Measurements from ENCODE around the gene STX16.
"Not testable (repeated sequence)": the region's sequence is repeated elsewhere in the genome, so short reads cannot be mapped to it uniquely, and the experiment has no call there.

The STX16 gene

DNA sequence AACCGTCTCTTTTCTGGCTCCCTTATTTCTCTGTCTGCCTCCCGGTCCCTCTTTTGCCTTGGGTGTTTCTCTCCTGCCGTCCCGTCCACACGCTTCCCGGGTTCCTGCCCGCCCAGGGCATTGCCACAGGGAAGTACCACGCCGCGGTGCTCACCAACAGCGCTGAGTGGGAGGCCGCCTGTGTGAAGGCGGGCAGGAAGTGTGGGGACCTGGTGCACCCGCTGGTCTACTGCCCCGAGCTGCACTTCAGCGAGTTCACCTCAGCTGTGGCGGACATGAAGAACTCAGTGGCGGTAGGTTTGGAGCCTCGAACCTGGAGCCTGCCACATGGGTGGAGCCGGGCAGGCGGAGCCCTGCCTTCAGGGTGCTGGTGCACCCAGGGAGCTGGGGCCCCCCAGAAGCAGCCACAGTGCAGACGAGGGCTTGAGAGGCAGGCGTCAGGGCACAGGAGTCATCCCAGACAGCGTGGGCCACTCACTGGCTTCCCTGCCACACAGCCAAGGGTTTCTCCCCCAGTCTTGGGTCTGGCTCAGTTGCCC, 62.8 kb downstream of the STX16 start:
- DNase-seq: peak; percentile 11

DNA sequence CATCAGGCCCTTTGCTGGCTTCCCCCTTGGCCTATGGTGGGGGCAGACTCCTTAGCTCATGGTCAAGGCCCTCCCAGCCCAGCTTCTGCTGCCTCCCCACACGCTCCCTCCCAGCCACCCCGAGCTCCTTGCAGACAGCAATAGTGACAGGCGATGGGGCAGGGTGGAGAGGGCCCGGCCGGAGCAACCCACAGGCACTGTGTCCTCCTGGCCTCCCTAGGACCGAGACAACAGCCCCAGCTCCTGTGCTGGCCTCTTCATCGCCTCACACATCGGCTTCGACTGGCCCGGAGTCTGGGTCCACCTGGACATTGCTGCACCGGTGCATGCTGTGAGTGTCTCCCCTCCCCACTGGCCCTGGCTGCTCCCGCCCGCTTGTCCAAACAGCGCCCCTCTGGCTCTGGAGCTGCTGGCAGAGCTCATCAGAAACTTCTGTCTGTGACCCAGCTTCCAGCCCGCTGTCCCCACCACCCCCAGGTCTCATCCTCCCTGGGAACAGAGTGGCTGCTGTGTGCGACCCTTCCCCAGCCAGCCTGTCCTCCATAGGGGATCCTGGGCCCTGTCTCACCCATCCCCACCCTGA, 63.3 kb downstream of the STX16 start:
- DNase-seq: peak; percentile 9

DNA sequence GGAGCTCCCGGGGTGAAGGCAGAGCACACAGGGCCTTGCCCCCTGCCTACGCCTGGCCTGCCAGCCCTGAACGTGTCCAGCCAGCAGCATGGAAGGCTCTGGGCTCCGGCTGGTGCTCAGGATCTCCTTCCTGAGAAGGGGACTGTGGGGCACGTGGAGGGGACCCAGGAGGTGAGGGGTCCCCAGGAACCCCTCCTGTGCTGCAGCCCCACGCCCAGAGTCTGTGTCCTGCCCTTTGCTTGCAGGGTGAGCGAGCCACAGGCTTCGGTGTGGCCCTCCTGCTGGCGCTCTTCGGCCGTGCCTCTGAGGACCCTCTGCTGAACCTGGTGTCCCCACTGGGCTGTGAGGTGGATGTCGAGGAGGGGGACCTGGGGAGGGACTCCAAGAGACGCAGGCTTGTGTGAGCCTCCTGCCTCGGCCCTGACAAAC, 63.9 kb downstream of the STX16 start:
- peak; percentile 4 for DNase-seq

DNA sequence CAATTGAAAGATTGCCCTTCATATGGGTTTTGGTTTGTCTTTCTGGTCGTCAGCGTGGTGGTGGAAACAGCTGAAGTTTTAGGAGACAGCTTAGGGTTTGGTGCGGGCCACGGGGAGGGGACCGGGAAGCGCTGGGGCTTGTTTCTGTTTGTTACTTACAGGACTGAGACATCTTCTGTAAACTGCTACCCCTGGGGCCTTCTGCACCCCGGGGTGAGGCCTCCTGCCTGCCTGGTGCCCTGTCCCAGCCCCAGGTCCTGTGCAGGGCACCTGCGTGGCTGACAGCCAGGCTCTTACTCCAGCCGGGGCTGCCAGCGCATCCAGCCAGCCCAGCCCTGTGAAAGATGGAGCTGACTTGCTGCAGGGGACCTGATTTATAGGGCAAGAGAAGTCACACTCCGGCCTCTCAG, 64.3 kb downstream of the STX16 start:
- no peak for DNase-seq

DNA sequence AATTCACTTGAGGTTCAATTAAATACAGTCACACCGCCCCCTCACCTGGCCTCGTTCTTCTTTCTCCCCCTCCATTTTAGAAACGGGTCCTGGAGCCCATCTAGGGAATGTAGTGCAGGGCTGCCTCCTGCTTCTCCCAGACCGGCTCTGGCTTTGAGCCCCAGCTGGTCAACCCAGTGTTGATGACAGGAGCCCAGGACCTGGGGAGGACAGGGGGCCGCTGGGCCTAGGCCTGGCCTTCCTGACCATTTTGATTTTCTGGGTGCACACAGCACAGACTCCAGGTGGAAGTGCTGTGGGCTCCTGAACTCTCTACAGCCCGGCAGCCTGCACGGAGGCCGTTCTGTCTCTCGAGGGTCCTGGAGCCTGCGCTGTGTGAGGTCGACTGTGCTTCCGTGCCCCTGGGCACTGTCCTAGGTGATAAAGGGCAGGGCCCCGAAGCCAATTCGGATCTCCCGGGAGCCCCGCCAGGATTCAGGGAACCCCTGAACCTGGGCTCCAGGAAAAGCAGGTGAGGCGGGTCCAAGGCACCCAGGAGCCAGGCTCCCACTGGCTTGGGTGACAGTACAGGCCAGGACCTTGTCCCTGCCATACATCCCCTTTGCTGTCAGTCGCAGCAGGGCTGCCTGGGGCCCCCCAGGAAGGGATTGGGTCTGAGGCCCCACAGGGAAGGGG, 64.9 kb downstream of the STX16 start:
- peak; percentile 5 for DNase-seq

DNA sequence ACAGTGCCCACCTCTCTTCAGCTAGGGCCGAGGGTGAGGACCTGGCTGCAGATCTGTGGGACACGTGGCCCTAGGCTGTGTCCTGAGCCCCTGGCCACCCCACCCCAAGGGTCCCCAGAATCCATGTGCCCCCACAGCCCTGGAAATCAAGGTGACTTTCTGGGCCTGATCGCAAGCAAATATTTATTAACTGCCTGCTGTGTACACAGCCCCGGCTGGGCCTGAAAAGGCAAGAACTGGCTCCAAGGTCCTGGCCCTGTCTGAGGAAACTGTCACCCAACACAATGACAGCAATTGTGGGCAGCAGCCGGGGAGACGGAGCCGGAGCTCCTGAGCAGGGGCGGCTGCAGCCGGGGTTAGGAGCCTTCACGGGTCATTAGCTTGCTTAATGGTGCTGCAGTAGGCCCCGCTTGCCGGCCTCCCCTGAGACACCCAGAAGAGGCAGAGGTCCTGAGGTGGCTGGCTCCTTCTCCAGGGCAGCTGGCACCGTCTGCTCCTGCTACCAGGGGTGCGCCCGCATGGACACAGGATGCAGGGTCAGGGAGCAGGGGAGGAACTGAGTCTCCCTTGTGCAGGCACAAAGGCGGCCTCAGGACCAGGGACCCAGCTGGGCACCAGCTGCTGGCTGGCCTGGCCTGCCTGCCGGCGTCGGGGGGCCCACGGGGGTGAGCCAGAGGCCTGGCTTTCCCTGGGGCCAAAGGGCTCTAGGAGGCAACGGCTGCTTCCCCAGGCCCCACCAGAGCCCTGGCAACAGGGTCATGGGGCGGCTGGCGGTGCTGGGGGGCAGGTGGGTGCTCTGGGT, 65.6 kb downstream of the STX16 start:
- DNase-seq: peak; percentile 5

DNA sequence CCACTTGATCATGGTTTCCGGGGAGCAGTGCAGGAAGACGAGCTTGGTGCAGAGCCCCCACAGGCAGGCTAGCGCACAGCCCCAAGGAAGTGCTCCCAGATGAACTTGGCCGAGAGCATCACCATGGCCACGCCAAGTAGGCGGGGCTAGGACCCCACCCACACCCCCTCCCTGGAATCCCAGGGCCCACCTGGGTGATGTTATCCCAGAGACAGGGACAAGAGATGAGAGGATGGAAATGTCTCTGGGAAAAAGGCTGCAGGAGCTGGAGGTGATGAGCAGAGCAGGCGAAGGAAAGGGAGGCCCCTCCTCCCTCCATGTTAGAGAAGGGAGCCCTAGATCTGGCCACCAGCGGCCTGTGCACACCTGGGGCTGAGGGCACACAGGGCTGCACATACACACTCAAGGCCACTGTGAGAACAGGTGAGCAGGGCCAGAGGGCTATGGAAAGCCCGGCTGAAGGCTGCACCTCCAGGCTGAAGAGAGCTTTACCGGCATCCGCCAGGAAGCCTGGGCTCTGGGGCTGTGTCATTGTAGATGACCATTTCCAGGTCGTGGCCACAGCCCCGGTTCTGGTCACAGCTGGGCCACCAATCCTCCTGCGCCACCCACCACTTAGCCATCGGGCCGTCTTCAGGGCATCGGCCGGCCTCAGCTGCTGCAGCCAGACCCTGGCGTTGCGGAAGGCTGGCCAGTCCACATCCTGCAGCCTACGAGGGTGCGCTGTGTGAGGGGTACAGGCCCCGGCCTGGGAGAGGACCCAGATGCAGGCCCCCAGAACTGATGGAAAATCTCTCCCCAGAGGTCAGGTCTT, 66.4 kb downstream of the STX16 start:
- peak; percentile 4 for DNase-seq

DNA sequence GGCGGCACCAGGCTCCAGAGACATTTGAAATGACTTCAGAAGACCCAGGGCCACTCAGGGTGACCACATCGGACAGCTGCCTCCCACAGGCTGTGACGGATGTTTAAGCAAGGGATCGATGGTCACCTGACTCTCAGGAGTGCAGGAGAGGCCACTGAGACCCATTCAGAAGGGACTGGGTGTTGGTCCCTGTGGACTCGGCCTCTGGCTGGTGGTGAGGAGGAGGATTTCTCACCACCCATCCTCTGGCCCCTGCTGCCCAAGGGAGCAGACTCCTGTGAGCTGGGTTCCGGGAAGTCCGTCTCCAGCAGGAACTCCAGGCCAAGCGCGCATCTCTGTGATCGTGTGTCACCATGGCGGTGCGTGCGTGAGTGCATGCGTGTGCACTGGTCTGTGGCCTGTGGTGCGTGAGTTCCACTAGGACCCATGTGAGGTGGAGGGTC, 67.1 kb downstream of the STX16 start:
- DNase-seq: peak; percentile 4

DNA sequence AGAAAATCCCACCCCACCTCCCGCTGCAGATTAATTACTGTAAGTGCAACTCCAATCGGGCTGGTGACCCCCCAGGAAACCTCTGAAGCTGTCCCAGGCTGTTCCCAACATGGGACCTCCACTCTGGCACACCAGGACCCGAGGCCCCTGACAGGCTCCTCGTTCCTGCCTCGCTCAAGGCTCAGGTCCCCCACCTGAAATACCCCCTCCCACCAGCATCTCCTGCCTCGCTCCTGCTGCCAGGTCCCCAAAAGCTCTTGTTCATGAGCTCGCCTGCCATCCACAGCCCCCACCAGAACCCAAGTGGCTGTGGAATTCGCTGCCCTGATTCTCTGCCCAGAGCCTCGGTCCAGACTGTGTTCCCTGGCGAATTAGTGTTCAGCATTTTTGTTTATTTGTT, 67.6 kb downstream of the STX16 start:
- DNase-seq: peak; percentile 4

DNA sequence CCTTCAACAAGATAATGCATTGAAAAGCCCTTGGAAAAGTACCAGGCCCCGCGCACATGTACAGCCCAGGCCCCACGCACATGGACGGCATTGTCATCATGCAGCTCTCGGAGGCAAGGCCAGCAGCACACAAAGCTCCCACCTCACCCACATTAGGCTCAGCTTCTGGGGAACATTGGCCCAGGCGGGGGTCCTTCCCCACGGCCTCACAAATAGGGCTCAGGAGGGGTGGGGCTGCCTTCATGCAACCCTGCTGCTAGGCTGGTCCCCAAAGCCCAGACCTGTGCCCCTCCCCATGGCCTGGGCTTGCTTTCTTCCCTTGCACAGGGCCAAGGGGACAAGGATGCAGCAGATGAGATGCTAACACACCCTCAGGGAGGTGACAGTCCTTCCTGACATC, 68.2 kb downstream of the STX16 start:
- DNase-seq: no peak

DNA sequence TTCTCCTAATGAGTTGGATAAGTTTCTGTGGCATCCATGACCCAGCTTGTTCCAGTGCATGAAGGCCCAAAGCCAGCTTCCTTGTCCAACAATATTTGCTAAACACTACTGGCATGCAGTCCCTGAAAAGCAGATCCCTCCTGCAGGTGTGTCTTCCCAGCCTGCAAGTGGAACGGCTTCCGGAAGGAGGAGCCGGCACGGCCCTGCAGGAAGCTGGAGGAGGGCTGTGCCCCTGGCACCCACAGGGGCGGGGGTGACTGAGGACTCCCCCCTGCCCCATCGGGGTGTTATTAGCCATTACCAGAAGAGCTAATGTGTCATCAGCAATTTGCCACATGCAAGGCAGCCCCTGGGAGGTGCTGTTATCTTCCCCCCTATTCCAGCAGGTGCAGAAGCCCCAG, 68.9 kb downstream of the STX16 start:
- DNase-seq: peak; percentile 9

DNA sequence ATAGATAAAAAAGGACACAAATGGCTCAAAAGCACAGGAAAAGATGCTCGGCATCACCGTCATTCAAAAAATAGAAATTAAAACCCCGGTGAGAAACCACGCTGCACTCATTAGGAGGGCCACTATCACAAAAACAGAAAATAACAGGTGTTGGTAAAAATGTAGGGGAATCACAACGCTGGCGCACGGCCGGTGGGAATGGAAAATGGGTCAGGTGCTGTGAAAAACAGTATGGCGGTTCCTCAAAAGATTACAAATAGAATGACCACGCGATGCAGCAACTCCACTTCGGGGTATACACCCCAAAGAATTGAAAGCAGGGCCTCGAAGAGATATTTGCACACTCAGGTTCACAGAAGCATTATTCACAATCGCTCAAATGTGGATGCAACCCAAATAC, 69.8 kb downstream of the STX16 start:
- no peak for DNase-seq

DNA sequence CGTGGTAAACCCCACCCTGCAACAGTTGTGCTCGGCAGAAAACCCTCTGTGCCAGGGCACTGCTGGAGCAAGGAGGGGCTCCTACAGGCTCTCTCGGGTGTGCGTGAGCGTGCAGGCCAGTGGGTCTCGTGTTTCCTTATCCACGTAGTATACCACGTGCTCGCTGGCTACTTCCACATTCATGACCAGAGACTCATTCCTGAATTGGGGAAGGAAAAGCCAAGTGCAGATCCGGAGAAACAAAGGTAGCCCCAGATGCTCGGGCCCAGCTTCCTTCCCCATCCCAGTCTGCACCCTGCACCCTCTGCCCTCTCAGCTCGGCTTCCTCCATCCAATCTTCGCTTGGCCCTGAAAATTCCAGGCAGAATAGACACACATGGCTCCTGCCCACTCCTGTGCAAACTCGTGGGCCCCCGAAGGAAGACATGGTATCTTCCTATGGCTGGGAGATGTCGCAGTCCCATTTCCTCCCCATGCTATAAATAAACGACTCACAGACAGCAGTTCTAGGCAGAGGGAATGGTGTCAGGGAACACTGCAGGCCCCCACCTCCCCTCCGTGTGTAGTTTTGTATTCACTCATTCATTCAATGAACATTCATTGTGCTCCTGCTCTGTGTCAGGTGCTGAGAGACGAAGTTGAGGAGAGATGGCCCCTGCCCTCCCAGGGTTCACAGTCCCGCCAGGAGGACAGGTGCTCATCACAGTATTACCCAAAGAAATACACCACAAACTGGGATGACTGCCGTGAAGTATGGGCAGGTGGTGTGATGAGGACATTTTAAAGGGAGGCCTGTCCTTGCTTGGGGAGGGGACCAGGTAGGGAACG, 71.1 kb downstream of the STX16 start:
- no peak for DNase-seq

DNA sequence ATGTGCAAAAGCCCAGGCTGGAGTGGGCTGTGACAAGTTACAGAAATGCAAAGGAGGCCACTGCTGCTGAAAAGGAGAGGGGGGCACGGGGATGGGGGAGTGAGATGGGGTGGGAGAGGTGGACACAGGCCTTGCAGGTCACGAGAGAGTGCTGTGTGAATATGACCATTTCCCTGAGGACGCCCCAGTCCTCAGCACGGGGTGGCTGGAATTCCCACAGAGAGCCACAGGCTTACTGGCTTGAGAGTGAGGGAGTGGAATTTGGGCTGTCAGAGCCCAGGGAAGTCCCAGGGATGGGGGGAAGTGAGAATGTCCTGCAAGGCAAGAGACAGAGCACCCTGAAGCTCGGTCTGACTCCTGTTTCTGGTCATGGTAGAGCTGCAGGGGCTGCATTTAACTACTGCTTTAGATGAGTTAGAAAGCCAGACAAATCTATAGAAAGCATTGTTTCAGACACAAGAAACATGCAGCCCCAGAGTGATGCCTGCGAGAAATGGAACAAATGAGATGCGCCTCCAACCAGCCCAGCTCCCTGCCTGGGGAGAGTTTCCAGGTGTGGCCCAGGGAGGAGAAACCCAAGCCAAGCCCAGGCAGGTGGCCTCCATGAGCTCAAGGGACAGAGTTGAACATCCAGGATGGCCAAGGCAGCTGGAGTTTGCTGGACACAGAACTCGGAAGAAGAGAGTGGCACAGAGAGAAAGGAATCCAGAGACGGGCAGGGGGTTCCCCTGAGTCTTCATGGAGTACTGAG, 72.0 kb downstream of the STX16 start:
- DNase-seq: no peak

DNA sequence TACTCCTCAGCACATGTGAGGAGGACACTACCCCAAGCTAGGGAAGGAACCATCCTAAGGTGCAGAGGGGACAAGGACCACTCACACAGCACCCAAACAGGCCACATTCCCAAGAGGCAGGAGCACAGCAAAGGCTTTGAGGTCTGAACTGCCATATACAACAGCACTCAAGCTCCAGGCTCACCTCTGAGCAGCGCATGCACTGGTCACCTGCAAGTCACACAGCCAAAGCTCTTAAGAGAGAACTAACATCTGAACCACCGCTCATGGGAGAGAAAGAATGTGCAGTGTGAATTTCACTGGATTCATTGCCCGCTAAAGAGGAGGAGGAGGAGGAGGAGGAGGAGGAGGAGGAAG, 72.5 kb downstream of the STX16 start:
- DNase-seq: no peak

DNA sequence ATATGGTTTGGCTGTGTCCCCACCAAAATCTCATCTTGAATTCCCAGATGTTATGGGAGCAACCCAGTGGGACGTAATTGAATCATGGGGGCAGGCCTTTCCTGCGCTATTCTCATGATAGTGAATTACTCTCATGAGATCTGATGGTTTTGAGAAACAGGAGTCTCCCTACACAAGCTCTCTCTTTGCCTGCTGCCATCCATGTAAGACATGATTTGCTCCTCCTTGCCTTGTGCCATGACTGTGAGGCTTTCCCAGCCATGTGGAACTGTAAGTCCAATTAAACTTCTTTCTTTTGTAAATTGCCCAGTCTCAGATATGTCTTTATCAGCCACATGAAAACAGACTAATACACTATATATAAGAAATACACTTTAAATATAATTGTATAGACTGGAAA, 75.1 kb downstream of the STX16 start:
- not testable (repeated sequence) for DNase-seq

Data from activated naive CD4-positive, alpha-beta T cell treated with anti-CD3 and anti-CD28 coated beads, Interleukin-2, amount 50 U/mL, for 16 hours (primary cell).